HCT116 (cell line): ENCODE data around the gene TMEM255A. TPM values are rescaled to one million over a fixed set of nuclear protein-coding genes. Genes with fewer than 3 reads are reported as not detected.

ENCODE experiments used
- ATAC-seq: fragments of 200-7000 bp; cut with Tn5 transposase; 2 replicates; pipeline ENCODE4 v1.9.1; 2020; ENCODE audit warnings: mild to moderate bottlenecking, moderate library complexity
- Bru-seq: library from RNA; stranded (reverse); fragments of 400-500 nt; gene quantifications from one replicate; lab custom pipeline; 2021; lab: Mats Ljungman, UMichigan
- BruChase-seq, 2 experiments: library from RNA; stranded (reverse); fragments of 400-500 nt; gene quantifications; one replicate each; lab custom pipeline; 2021; lab: Mats Ljungman, UMichigan
- BruUV-seq: library from RNA; stranded (reverse); fragments of 400-500 nt; replicated peaks from 2 replicates; lab custom pipeline; 2021; lab: Mats Ljungman, UMichigan
- CTCF ChIA-PET: fragments of 300-600 bp; sonication (Branson Sonifier 250); formaldehyde crosslinking; loops from one replicate; lab custom pipeline; 2021; ENCODE audit warnings: antibody characterized with exemption; lab: Charles Lee
- POLR2A ChIA-PET: fragments of 300-600, 350-600 bp; sonication (Branson Sonifier 250); formaldehyde crosslinking; loops from one replicate; lab custom pipeline; 2021; ENCODE audit warnings: antibody characterized with exemption; lab: Charles Lee
- RAD21 ChIA-PET, 2 experiments: fragments of 300-600 bp; sonication (Branson Sonifier 250); formaldehyde crosslinking; loops; one replicate each; lab custom pipeline; 2023; ENCODE audit warnings: low total read pairs in 2 of 2; ENCODE audit not compliant: uncharacterized antibody in 2 of 2, unreplicated experiment in 2 of 2, low non-redundant PET in 1 of 2; lab: Charles Lee
- DNase-seq: peaks from one replicate; pipeline ENCODE4 v3.0.0-alpha.2; 2010; ENCODE audit warnings: low read depth, low spot score
- H2AFZ ChIP-seq: fragments of 200-600 bp; shearing (Covaris generic), sonication (generic); 2 replicates; pipeline ENCODE4 v1.6.1; 2017; ENCODE audit warnings: low read depth, mixed run types, mixed read lengths, antibody characterized with exemption, low read length; ENCODE audit not compliant: poor library complexity, severe bottlenecking
- H3K27ac ChIP-seq: 2 replicates; pipeline ENCODE4 v1.5.1; 2012; ENCODE audit warnings: low read depth, low read length
- H3K27me3 ChIP-seq: fragments of 200-600 bp; sonication (generic); 2 replicates; pipeline ENCODE4 v1.6.1; 2016; ENCODE audit warnings: mixed run types, low read length, mixed read lengths; ENCODE audit not compliant: insufficient read depth
- H3K36me3 ChIP-seq, 2 experiments: fragments of 200-500 bp in 1 of 2; fragments of 200-600 bp in 1 of 2; sonication (Bioruptor generic) in 1 of 2; sonication (generic) in 1 of 2; 2 replicates each; pipeline versions ENCODE4 v1.5.1 to v1.6.1; 2014 to 2016; ENCODE audit warnings: low read length in 2 of 2, inconsistent platforms in 1 of 2, mixed read lengths in 1 of 2, mixed run types in 1 of 2; ENCODE audit not compliant: insufficient read depth in 2 of 2, control insufficient read depth in 1 of 2
- H3K4me1 ChIP-seq, 2 experiments: fragments of 200-600 bp in 1 of 2; sonication (generic) in 1 of 2; 2 replicates each; pipeline versions ENCODE4 v1.5.1 to v1.6.1; 2012 to 2017; ENCODE audit warnings: low read length in 2 of 2, inconsistent platforms in 1 of 2, mild to moderate bottlenecking in 1 of 2, mixed read lengths in 1 of 2, mixed run types in 1 of 2, moderate library complexity in 1 of 2; ENCODE audit not compliant: insufficient read depth in 2 of 2, control insufficient read depth in 1 of 2
- H3K4me2 ChIP-seq: fragments of 200-600 bp; sonication (generic); 2 replicates; pipeline ENCODE4 v1.6.1; 2017; ENCODE audit warnings: mixed run types, low read length, mixed read lengths
- H3K4me3 ChIP-seq, 2 experiments: fragments of 200-600 bp in 1 of 2; sonication (generic) in 1 of 2; replicated peaks in 1 of 2; 2 replicates each; pipeline ENCODE4 v1.5.1; 2011 to 2016; ENCODE audit warnings: low read length in 2 of 2, control low read depth in 1 of 2, low read depth in 1 of 2, mild to moderate bottlenecking in 1 of 2, mixed read lengths in 1 of 2, mixed run types in 1 of 2
- H3K79me2 ChIP-seq: fragments of 200-600 bp; sonication (generic); 2 replicates; pipeline ENCODE4 v1.6.1; 2017; ENCODE audit warnings: mild to moderate bottlenecking, mixed run types, low read length, moderate library complexity, mixed read lengths; ENCODE audit not compliant: insufficient read depth
- H3K9ac ChIP-seq: fragments of 200-600 bp; sonication (generic); 2 replicates; pipeline ENCODE4 v1.6.1; 2016; ENCODE audit warnings: low read length, mixed read lengths
- H3K9me2 ChIP-seq: fragments of 200-600 bp; sonication (generic), shearing (Covaris generic); 2 replicates; pipeline ENCODE4 v1.6.1; 2017; ENCODE audit warnings: mixed run types, mild to moderate bottlenecking, moderate library complexity; ENCODE audit not compliant: insufficient read depth
- H3K9me3 ChIP-seq, 2 experiments: fragments of 200-500 bp in 1 of 2; fragments of 200-600 bp in 1 of 2; sonication (Bioruptor generic) in 1 of 2; sonication (generic) in 1 of 2; 2 replicates each; pipeline ENCODE4 v1.6.1; 2014 to 2017; ENCODE audit warnings: low read length in 2 of 2, mixed read lengths in 2 of 2, inconsistent platforms in 1 of 2, low read depth in 1 of 2, mild to moderate bottlenecking in 1 of 2, mixed run types in 1 of 2, moderate library complexity in 1 of 2; ENCODE audit not compliant: control insufficient read depth in 1 of 2, insufficient read depth in 1 of 2
- H4K20me1 ChIP-seq: fragments of 200-600 bp; sonication (generic), shearing (Covaris generic); 2 replicates; pipeline ENCODE4 v1.6.1; 2017; ENCODE audit warnings: mixed run types, mild to moderate bottlenecking, moderate library complexity; ENCODE audit not compliant: insufficient read depth
- ELF1 ChIP-seq: IDR thresholded peaks from 2 replicates; pipeline ENCODE4 v1.6.1; 2012; ENCODE audit warnings: low read depth, borderline replicate concordance
- POLR2A ChIP-seq: IDR thresholded peaks from 2 replicates; pipeline ENCODE4 v1.7.0; 2011; ENCODE audit warnings: borderline replicate concordance; ENCODE audit not compliant: insufficient read depth, insufficient read length; ENCODE audit errors: extremely low read depth
- TCF7L2 ChIP-seq: IDR thresholded peaks from 2 replicates; pipeline ENCODE4 v1.7.0; 2011; ENCODE audit warnings: borderline replicate concordance, inconsistent platforms; ENCODE audit not compliant: insufficient read depth, insufficient read length; ENCODE audit errors: extremely low read depth
- ZNF274 ChIP-seq: fragments of 200-500 bp; sonication (Bioruptor generic); IDR thresholded peaks from 2 replicates; pipeline ENCODE4 v1.6.1; 2014; ENCODE audit warnings: mild to moderate bottlenecking, low read depth, low read length, inconsistent platforms
- intact Hi-C: fragments of 100-400 bp; cut with micrococcal nuclease; formaldehyde crosslinking; loops from 2 replicates; pipeline ENCODE4 v1.10.0; 2022
- long read RNA-seq: library from polyadenylated mRNA; unstranded; transcript quantifications from one replicate; pipeline ENCODE4 v2.0.0, GENCODE V29; 2021; ENCODE audit not compliant: unreplicated experiment
- polyA plus RNA-seq: library from polyadenylated mRNA; unstranded; fragments of >200 nt; gene quantifications from 2 replicates; pipeline ENCODE4 v1.2.1, GENCODE V29; 2012; ENCODE audit warnings: missing spikeins
- total RNA-seq: library from RNA; stranded (reverse); gene quantifications from one replicate; pipeline ENCODE4 v1.2.1, GENCODE V29; 2021; ENCODE audit not compliant: unreplicated experiment
- TF ChIP-seq, protein P1 (sequence below): IDR thresholded peaks from 2 replicates; pipeline ENCODE4 v1.6.1; 2011; ENCODE audit warnings: mild to moderate bottlenecking, low read length, moderate library complexity; ENCODE audit not compliant: insufficient replicate concordance; ENCODE audit errors: extremely low read depth
- TF ChIP-seq, protein P2 (sequence below): IDR thresholded peaks from 2 replicates; pipeline ENCODE4 v1.6.1; 2012

Gene TMEM255A
- total RNA-seq: not detected
- polyA plus RNA-seq: not detected in 2 replicates
- Bru-seq, nascent RNA: not detected
- BruChase-seq, experiment 1, labeled RNA remaining after a 6-hour chase: percentile 5 among the genes with signal in this experiment
- BruChase-seq, experiment 2, labeled RNA remaining after a 2-hour chase: percentile 4 among the genes with signal in this experiment
- long read RNA-seq: 0 reads

DNA sequence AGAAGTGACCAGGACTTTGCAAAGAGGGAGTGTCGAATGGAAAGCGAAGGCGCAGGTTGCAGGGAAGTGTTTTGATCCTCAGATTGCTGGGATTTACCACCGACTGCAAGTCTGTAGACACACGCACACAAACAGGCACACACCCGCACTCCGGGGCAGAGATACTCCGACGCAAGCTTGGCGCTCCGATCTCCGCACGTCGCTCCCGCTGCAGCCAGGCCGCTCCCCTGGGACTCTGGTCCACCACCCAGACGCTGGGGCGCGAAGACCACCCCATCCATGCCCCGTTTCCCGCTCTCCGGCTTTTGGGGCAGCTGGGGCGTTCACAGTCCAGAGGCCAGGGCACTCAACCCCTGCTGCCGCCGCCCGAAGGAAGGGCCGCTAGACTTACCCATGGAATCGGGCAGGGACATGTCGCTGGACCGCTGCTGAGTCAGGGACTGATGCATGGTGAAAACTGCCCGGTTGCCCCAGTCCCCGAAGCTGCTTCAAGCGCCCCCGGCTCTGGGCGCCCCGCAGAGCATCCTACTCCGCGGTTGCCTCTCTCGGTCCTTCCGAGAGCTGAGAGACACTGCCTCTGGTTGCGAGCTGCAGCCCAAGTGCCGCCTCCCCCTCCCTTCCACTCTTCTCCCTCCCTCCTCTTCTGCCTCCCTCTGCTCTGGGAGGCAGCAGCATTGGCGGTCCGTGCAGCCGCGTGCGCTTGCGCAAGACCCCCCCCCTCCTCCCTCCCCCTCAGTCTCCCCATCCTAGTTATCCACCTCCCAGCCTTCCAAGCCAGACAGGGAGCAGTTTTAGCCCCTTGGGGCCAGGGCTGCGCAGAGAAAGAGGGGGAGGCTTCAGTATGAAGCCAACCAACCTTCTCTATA lies at the start of gene TMEM255A:
TMEM255A (minus strand) TSS at position 601 of the 866 bp plus-strand sequence; CDS start at position 449, 152 bp downstream.
- H3K9ac ChIP-seq: no peak within 1 kb of the TSS
- ATAC-seq (no peak), DNase-seq (no peak)
- ChIA-PET RAD21 (no interaction called here), POLR2A (no interaction called here), CTCF (no interaction called here)
- H2AFZ ChIP-seq: no peak within 1 kb of the TSS
- H3K27me3 ChIP-seq: no peaks in the 10 kb centered on the region
- H3K4me3 ChIP-seq: no peak within 1 kb of the TSS
- no peaks in the 10 kb centered on the region for H3K36me3 ChIP-seq
- TF ChIP-seq TCF7L2: no peak
- no peak for TF ChIP-seq ZNF274
- TF ChIP-seq, protein P1, sequence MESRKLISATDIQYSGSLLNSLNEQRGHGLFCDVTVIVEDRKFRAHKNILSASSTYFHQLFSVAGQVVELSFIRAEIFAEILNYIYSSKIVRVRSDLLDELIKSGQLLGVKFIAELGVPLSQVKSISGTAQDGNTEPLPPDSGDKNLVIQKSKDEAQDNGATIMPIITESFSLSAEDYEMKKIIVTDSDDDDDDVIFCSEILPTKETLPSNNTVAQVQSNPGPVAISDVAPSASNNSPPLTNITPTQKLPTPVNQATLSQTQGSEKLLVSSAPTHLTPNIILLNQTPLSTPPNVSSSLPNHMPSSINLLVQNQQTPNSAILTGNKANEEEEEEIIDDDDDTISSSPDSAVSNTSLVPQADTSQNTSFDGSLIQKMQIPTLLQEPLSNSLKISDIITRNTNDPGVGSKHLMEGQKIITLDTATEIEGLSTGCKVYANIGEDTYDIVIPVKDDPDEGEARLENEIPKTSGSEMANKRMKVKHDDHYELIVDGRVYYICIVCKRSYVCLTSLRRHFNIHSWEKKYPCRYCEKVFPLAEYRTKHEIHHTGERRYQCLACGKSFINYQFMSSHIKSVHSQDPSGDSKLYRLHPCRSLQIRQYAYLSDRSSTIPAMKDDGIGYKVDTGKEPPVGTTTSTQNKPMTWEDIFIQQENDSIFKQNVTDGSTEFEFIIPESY: no peak
- TF ChIP-seq, protein P2, sequence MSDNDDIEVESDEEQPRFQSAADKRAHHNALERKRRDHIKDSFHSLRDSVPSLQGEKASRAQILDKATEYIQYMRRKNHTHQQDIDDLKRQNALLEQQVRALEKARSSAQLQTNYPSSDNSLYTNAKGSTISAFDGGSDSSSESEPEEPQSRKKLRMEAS: no peak
- TF ChIP-seq ELF1: no peak
- no peak for TF ChIP-seq POLR2A
- peaks cover 0 to 11% of the 10 kb centered on the region in 2 experiments; a peak in 2 of 4 replicates for H3K4me1 ChIP-seq
- no peak within 1 kb of the TSS for H3K4me2 ChIP-seq
- intact Hi-C loops: no loop called here
- H3K27ac ChIP-seq: no peak within 1 kb of the TSS
- no peaks in the 10 kb centered on the region for H3K9me3 ChIP-seq
- H4K20me1 ChIP-seq: no peaks in the 10 kb centered on the region
- BruUV-seq: no TSS peak
- H3K79me2 ChIP-seq: no peaks in the 10 kb centered on the region
- H3K9me2 ChIP-seq: no peaks in the 10 kb centered on the region
